Smooth muscle cell (in vitro differentiated cells): ENCODE data around the gene NLRP5. TPM values are rescaled to one million over a fixed set of nuclear protein-coding genes. Genes with fewer than 3 reads are reported as not detected.
"Not testable (repeated sequence)": the region's sequence is repeated elsewhere in the genome, so short reads cannot be mapped to it uniquely, and the experiment has no call there.

ENCODE experiments used
- DNase-seq: peaks from one replicate; lab custom pipeline; 2025; ENCODE audit not compliant: unreplicated experiment; lab: John Stamatoyannopoulos, UW
- H2AFZ ChIP-seq: fragments of 200-600 bp; sonication (generic); 2 replicates; pipeline ENCODE4 v1.6.0; 2016; ENCODE audit warnings: antibody characterized with exemption, low read depth, mild to moderate bottlenecking
- H3F3A ChIP-seq: fragments of 200-600 bp; sonication (generic); 2 replicates; pipeline ENCODE4 v1.6.0; 2017; ENCODE audit warnings: antibody characterized with exemption, low read depth
- H3K27ac ChIP-seq: fragments of 200-600 bp; sonication (generic); 2 replicates; pipeline ENCODE4 v1.5.1; 2016; ENCODE audit warnings: low read depth, mild to moderate bottlenecking
- H3K27me3 ChIP-seq: fragments of 200-600 bp; sonication (generic); 2 replicates; pipeline ENCODE4 v1.6.1; 2016; ENCODE audit warnings: low read depth, mild to moderate bottlenecking
- H3K36me3 ChIP-seq: fragments of 200-600 bp; sonication (generic); 2 replicates; pipeline ENCODE4 v1.5.1; 2016; ENCODE audit warnings: low read depth
- H3K4me1 ChIP-seq: fragments of 200-600 bp; sonication (generic); 2 replicates; pipeline ENCODE4 v1.5.1; 2016; ENCODE audit warnings: low read depth
- H3K4me2 ChIP-seq: fragments of 200-600 bp; sonication (generic); 2 replicates; pipeline ENCODE4 v1.6.0; 2016; ENCODE audit warnings: mild to moderate bottlenecking
- H3K4me3 ChIP-seq: fragments of 200-600 bp; sonication (generic); 2 replicates; pipeline ENCODE4 v1.5.1; 2016; ENCODE audit warnings: mild to moderate bottlenecking
- H3K79me2 ChIP-seq: fragments of 200-600 bp; sonication (generic); 2 replicates; pipeline ENCODE4 v1.6.0; 2016; ENCODE audit warnings: low read depth, mild to moderate bottlenecking
- H3K9ac ChIP-seq: fragments of 200-600 bp; sonication (generic); 2 replicates; pipeline ENCODE4 v1.6.0; 2016; ENCODE audit warnings: low read depth
- H3K9me3 ChIP-seq: fragments of 200-600 bp; sonication (generic); replicated peaks from 2 replicates; pipeline ENCODE4 v1.5.1; 2016; ENCODE audit warnings: low read depth
- H4K20me1 ChIP-seq: fragments of 200-600 bp; sonication (generic); 2 replicates; pipeline ENCODE4 v1.6.0; 2016; ENCODE audit warnings: low read depth
- CTCF ChIP-seq: fragments of 200-600 bp; sonication (generic); IDR thresholded peaks from 2 replicates; pipeline ENCODE4 v1.5.1; 2017; ENCODE audit warnings: borderline replicate concordance, mild to moderate bottlenecking, antibody characterized with exemption; ENCODE audit not compliant: insufficient read depth, poor library complexity, severe bottlenecking
- WGBS: methylation state at CpG from one replicate; pipeline ENCODE4 v1.1.7; 2016; ENCODE audit warnings: low lambda C conversion rate; 5-methylcytosine and 5-hydroxymethylcytosine counted together
- polyA plus RNA-seq: library from polyadenylated mRNA; unstranded; fragments of >200 nt; fragmentation: Nextera tagmentation; extraction: Ambion mirVana; gene quantifications from 2 replicates; pipeline ENCODE4 v1.2.1, GENCODE V29; 2016
- total RNA-seq: library from RNA; depleted of rRNA; stranded (reverse); fragments of >200 nt; gene quantifications from 2 replicates; pipeline ENCODE4 v1.2.3, GENCODE V29; 2014

NLRP5 gene
- total and polyA plus RNA-seq, 2 experiments from 2014 or later: not detected

- no peak overlapping the region for H3K27ac ChIP-seq
- H3K4me2 ChIP-seq: no peak overlapping the region
- no peak overlapping the region for H3K4me3 ChIP-seq
- H3F3A ChIP-seq: no peaks in the 10 kb centered on the region
- peaks cover 80% of the 10 kb centered on the region for H4K20me1 ChIP-seq
- H3K36me3 ChIP-seq: no peaks in the 10 kb centered on the region
- H3K4me1 ChIP-seq: no peaks in the 10 kb centered on the region
- H3K27me3 ChIP-seq: no peaks in the 10 kb centered on the region
- peaks cover 38% of the 10 kb centered on the region for H3K79me2 ChIP-seq
- 98% methylated on average over 13 of the region's 13 CpGs for WGBS
- H2AFZ ChIP-seq: no peak overlapping the region
- TF ChIP-seq CTCF: no peak
- no peak for DNase-seq
- no peak overlapping the region for H3K9ac ChIP-seq
- H3K9me3 ChIP-seq: no peaks in the 10 kb centered on the region
Observed at GRCh38 chr19:56096665-56097064, 110.1 kb downstream of the NLRP5 start.

- no peaks in the 10 kb centered on the region for H3K9me3 ChIP-seq
- TF ChIP-seq CTCF: no peak
- no peak for DNase-seq
- WGBS: 98% methylated on average over 23 of the region's 23 CpGs
- H3K79me2 ChIP-seq: peaks cover 38% of the 10 kb centered on the region
- no peaks in the 10 kb centered on the region for H3K36me3 ChIP-seq
- H3K4me2 ChIP-seq: no peak overlapping the region
- no peak overlapping the region for H3K4me3 ChIP-seq
- no peak overlapping the region for H3K27ac ChIP-seq
- H3F3A ChIP-seq: no peaks in the 10 kb centered on the region
- H3K27me3 ChIP-seq: no peaks in the 10 kb centered on the region
- H3K4me1 ChIP-seq: no peaks in the 10 kb centered on the region
- H4K20me1 ChIP-seq: peaks cover 80% of the 10 kb centered on the region
- H3K9ac ChIP-seq: no peak overlapping the region
- no peak overlapping the region for H2AFZ ChIP-seq
Observed at GRCh38 chr19:56097306-56097705, 110.7 kb downstream of the NLRP5 start.

GRCh38 chr19:56097776-56098175, 111.2 kb downstream of the NLRP5 start:
- peaks cover 33% of the 10 kb centered on the region for H3K79me2 ChIP-seq

GRCh38 chr19:56098237-56098636, 111.7 kb downstream of the NLRP5 start:
- peaks cover 80% of the 10 kb centered on the region for H4K20me1 ChIP-seq
- H3K27ac ChIP-seq, H3F3A ChIP-seq, H2AFZ ChIP-seq, H3K9ac ChIP-seq, H3K4me3 ChIP-seq, H3K36me3 ChIP-seq, H3K9me3 ChIP-seq, DNase-seq, H3K4me2 ChIP-seq, H3K27me3 ChIP-seq, H3K4me1 ChIP-seq: not testable (repeated sequence)
- H3K79me2 ChIP-seq: peaks cover 32% of the 10 kb centered on the region
- 97% methylated on average over 14 of the region's 21 CpGs for WGBS

More at GRCh38 chr19:56097776-56098175, 111.2 kb downstream of the NLRP5 start:
- WGBS: 99% methylated on average over 7 of the region's 7 CpGs
- Histone ChIP-seq H3K4me2 (no peak overlapping the region), H3K9me3 (no peaks in the 10 kb centered on the region), H4K20me1 (peaks cover 80% of the 10 kb centered on the region), H3K27me3 (no peaks in the 10 kb centered on the region), H3K4me1 (no peaks in the 10 kb centered on the region), H3K36me3 (no peaks in the 10 kb centered on the region), H2AFZ (no peak overlapping the region), H3K4me3 (no peak overlapping the region), H3K9ac (no peak overlapping the region), H3K27ac (no peak overlapping the region), H3F3A (no peaks in the 10 kb centered on the region)
- TF ChIP-seq CTCF: no peak
- no peak for DNase-seq
